ENCODE results near the gene HACD3. TPM values are rescaled to one million over a fixed set of nuclear protein-coding genes. Genes with fewer than 3 reads are reported as not detected.

Gene HACD3
- total RNA-seq, 1 donor from 2014 or later, result 113 TPM

GRCh38 chr15:65576664-65577063, 46.4 kb downstream of the HACD3 start:
- H3K9me3 Mint-ChIP-seq, result no peaks in the 10 kb centered on the region
- peaks cover 26% of the 10 kb centered on the region for H3K36me3 Mint-ChIP-seq
- TF ChIP-seq, protein P1, sequence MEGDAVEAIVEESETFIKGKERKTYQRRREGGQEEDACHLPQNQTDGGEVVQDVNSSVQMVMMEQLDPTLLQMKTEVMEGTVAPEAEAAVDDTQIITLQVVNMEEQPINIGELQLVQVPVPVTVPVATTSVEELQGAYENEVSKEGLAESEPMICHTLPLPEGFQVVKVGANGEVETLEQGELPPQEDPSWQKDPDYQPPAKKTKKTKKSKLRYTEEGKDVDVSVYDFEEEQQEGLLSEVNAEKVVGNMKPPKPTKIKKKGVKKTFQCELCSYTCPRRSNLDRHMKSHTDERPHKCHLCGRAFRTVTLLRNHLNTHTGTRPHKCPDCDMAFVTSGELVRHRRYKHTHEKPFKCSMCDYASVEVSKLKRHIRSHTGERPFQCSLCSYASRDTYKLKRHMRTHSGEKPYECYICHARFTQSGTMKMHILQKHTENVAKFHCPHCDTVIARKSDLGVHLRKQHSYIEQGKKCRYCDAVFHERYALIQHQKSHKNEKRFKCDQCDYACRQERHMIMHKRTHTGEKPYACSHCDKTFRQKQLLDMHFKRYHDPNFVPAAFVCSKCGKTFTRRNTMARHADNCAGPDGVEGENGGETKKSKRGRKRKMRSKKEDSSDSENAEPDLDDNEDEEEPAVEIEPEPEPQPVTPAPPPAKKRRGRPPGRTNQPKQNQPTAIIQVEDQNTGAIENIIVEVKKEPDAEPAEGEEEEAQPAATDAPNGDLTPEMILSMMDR (IDR thresholded peaks at IDR 0.05; ENCODE audit: unreplicated experiment), result no peak
- H3K4me3 Mint-ChIP-seq, result no peak overlapping the region
- peak overlapping the region; percentile 77 for H3K27ac Mint-ChIP-seq
- peaks cover 12% of the 10 kb centered on the region for H3K4me1 Mint-ChIP-seq
- no peaks in the 10 kb centered on the region for H3K27me3 Mint-ChIP-seq (ENCODE audit: low read depth)
- no peak for DNase-seq (ENCODE audit: low spot score in 2 of 2, unreplicated experiment in 2 of 2)

DNA sequence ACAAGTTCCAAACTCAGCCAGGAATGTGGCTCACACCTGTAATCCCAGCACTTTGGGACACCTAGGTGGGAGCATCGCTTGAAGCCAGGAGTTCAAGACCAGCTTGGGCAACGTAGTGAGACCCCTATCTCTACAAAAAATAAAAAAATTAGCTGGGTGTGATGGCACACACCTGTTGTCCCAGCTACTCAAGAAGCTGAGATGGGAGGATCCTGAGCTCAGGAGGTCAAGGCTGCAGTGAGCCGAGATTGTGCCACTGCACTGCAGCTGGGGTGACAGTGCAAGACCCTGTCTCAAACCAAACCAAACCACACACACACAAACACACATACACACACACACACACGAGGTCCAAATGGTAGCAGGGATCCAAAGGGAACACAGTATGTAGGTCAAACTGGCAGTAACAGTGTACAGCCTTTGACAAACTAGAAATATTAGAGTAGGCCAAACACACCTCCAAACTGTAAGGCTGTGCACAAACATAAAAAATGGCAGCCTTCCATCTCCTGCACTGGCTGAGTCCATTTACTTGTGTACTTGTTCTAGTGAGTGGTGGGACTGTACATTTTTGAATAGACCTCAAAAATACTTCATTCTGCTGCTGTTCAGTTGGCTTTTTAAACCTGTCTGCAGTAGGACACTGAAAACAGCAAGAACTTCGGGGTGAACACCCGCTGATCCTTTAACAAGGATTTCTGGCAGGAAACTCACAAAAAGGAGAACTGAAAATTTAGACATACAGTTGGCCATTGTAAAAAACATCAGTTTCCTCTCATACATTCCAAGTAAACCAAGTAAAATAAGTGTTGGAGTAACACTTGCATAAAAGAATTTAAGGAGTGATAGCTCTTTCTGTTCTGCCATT, 47.1 kb downstream of the HACD3 start:
- Mint-ChIP-seq H3K4me3 (no peak overlapping the region), H3K27ac (peak overlapping the region; percentile 77)

GRCh38 chr15:65578904-65579728, 48.9 kb downstream of the HACD3 start:
- H3K4me1 Mint-ChIP-seq, result peaks cover 12% of the 10 kb centered on the region
- H3K27me3 Mint-ChIP-seq (ENCODE audit: low read depth), result no peaks in the 10 kb centered on the region
- DNase-seq (ENCODE audit: low spot score in 2 of 2, unreplicated experiment in 2 of 2), result no peak
- H3K36me3 Mint-ChIP-seq, result peaks cover 39% of the 10 kb centered on the region
- H3K27ac Mint-ChIP-seq, result peak overlapping the region; percentile 43
- H3K4me3 Mint-ChIP-seq, result no peak overlapping the region
- no peaks in the 10 kb centered on the region for H3K9me3 Mint-ChIP-seq
- TF ChIP-seq, protein P1 (IDR thresholded peaks at IDR 0.05; ENCODE audit: unreplicated experiment), result no peak

More for the DNA sequence above, 47.1 kb downstream of the HACD3 start:
- Mint-ChIP-seq H3K9me3 (no peaks in the 10 kb centered on the region), H3K4me1 (peaks cover 12% of the 10 kb centered on the region), H3K27me3 (ENCODE audit: low read depth) (no peaks in the 10 kb centered on the region), H3K36me3 (peaks cover 30% of the 10 kb centered on the region)
- TF ChIP-seq, protein P1 (IDR thresholded peaks at IDR 0.05; ENCODE audit: unreplicated experiment), result no peak
- no peak for DNase-seq (ENCODE audit: low spot score in 2 of 2, unreplicated experiment in 2 of 2)

- Mint-ChIP-seq H3K27me3 (ENCODE audit: low read depth) (no peaks in the 10 kb centered on the region), H3K4me3 (no peak overlapping the region), H3K9me3 (no peaks in the 10 kb centered on the region), H3K4me1 (peaks cover 14% of the 10 kb centered on the region), H3K27ac (peak overlapping the region; percentile 82), H3K36me3 (peaks cover 39% of the 10 kb centered on the region)
- TF ChIP-seq, protein P1 (IDR thresholded peaks at IDR 0.05; ENCODE audit: unreplicated experiment), result no peak
- no peak for DNase-seq (ENCODE audit: low spot score in 2 of 2, unreplicated experiment in 2 of 2)
Measured at GRCh38 chr15:65579762-65580161, 49.5 kb downstream of the HACD3 start.

GRCh38 chr15:65580287-65580686, 50.0 kb downstream of the HACD3 start:
- H3K27ac Mint-ChIP-seq, result peak overlapping the region; percentile 82
- H3K4me3 Mint-ChIP-seq, result no peak overlapping the region
- no peak for DNase-seq (ENCODE audit: low spot score in 2 of 2, unreplicated experiment in 2 of 2)
- no peaks in the 10 kb centered on the region for H3K9me3 Mint-ChIP-seq
- TF ChIP-seq, protein P1 (IDR thresholded peaks at IDR 0.05; ENCODE audit: unreplicated experiment), result no peak
- H3K27me3 Mint-ChIP-seq (ENCODE audit: low read depth), result no peaks in the 10 kb centered on the region
- peaks cover 14% of the 10 kb centered on the region for H3K4me1 Mint-ChIP-seq
- H3K36me3 Mint-ChIP-seq, result peaks cover 39% of the 10 kb centered on the region
